NCI-H748 treated with DMSO at 0.1 percent for 48 hours (cell line): ENCODE measurements around the gene HPS3.
"Not testable (repeated sequence)": the region's sequence is repeated elsewhere in the genome, so short reads cannot be mapped to it uniquely, and the experiment has no call there.

Experiments used
- DNase-seq: peaks from one replicate; lab custom pipeline; 2025; lab: John Stamatoyannopoulos, UW

HPS3 gene

DNA sequence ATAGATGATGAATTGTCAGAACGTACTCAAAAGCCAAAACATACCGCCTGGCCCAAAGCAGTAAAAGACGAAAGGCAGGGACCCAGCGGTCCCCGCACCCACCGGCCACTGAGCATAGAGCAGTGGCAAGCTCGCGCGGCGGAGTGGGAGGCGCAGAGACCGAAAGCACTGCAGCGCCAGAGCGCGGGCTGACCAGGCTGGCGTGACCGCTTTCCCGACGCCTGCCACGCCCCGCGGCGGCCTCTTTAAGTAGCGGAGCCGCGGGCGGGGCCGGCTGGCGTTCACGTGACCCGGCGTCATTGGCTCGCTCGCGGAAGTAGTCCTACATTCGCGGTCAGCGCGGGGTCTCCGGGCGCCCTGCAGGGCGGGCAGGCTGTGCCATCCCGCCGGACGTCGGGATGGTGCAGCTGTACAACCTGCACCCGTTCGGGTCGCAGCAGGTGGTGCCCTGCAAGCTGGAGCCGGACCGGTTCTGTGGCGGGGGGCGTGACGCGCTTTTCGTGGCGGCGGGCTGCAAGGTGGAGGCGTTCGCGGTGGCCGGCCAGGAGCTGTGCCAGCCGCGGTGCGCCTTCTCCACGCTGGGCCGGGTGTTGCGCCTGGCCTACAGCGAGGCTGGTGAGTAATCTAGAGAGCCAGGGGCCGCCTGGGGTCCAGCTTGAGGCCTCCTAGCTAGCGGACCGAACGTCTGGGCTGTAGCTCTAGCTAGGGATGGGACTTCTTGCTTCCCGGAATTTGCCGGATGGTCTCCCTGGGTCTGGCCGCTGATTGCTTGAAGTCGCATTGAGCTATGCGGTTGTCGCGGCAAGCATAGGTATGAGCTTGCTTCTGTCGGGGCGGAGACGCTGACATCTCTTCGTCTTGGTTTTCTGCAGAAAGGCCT is at the start of gene HPS3:
Gene HPS3 (plus strand): TSS at position 313 of the 880 bp plus-strand sequence. CDS start 86 bp downstream, at position 399.
- DNase-seq: peak; percentile 73

GRCh38 chr3:149080011-149080698 is 49.3 kb upstream of the HPS3 start:
- no peak for DNase-seq

DNA sequence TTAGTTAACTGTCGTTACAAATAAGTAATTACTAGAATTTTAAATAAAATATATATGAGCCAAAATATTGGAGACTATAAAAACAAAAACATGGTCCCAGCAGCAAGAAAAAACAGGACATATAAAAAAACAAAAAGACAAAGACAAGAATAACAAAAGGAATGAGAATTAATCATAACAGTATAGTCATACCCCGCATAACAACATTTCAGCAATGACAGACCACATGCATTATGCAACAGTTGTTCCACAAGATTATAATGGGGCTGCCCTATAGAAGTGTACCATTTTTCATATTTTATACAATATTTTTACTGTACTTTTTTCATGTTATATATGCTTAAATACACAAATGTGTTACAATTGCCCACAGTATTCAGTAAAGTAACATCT is 48.7 kb upstream of the HPS3 start:
- no peak for DNase-seq

GRCh38 chr3:149081772-149082171 is 47.7 kb upstream of the HPS3 start:
- DNase-seq: no peak

DNA sequence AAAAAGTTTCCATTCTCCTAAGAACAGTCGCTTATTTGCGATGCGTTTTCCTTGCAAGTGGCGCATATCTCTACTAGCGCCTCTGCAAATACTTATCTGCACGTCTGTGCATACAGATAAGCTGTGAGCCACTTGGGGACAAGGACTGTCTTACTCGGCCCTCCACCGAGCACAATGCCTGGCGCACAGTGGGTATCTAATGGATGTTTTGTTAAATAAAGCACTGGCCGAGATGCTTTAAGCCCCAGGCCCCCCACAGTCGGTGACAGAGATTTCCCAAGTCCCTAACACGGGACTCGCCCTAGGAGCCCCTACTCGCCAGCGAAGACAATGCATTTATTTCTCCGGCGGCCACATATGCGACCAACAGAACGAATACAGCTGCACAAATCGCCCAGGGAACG is 43.6 kb upstream of the HPS3 start:
- no peak for DNase-seq

- peak; percentile 84 for DNase-seq
These were observed 43.0 kb upstream of the HPS3 start, which contains the start of gene HLTF for GRCh38 chr3:149086232-149086988. Gene HLTF (minus strand): TSS chr3:149086533. CDS start chr3:149086336, 197 bp downstream.

DNA sequence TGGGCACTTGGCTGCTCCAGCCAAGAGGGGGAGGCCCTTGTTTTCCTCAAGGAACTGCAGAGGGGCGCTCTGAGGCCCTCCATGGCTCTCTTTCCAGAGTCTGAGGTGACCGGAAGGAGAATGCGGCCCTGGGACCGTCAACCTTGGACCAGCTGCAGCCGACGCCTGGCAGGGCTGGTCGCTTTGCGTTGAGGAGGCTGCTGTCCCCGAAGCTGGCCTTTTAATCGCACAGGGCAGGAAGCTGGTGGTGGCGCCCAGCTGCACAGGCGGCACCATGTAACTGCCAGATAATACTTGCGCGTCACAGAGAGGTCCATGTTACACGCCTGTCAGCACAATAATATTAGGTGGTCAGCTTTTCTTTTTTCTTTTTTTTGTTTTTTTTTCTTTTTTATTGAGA is 42.2 kb upstream of the HPS3 start:
- no peak for DNase-seq

DNA sequence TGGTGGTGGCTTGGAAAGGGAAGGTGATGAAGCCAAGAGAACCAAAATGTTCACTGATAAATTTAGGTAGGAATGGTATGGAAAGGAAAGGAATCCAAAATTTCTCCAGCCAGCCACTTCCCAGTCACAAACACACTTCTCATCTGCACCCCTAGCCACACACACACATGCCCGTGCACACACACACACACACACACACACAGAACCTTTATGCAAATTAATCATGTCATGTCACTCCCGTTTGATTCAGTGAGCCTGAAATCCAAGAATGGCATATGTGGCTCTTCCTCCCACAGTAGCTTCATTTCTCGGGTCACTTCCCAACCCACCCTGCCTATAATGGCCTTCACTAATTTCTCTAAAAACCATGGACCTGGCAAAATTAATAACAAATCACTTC is 40.0 kb upstream of the HPS3 start:
- no peak for DNase-seq

DNA sequence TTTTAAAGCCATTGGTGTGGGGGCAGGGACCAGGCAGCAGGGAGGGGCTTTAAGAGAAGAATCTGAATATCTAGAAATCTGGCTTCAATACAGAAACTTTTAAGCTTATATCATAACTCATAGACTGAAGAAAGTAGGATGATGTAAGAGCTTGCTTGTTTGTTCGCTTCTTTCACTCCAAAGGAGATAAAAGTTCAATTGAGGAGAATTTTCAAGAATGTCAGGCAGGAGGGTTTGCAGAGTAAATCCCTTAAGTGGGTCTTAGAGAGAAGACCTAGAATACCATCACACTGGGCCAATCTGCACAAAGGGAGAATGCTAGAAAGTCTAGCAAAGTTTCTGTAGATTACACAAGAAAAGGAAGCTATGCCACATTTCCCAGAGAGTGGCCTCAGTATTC is 39.0 kb upstream of the HPS3 start:
- DNase-seq: no peak

GRCh38 chr3:149090907-149091306 is 38.5 kb upstream of the HPS3 start:
- no peak for DNase-seq

- no peak for DNase-seq
These were observed 37.5 kb upstream of the HPS3 start for GRCh38 chr3:149091983-149092382.

DNA sequence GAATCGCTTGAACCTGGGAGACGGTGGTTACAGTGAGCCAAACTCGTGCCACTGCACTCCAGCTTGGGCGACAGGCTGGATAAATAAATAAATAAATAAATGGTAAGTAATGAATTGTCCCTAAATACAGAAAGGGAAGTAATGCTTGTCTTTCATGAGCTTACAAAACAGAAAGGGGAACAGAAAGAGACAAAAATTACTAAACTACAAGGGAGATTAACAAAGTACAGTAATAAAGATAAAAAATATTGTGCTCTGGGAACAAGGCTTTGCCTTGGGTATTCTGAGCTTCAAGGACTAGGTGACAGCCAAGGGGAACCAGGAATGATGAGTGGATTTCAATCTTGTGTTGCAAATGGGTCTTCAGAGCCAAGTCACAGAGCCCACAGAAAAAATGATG is 34.0 kb upstream of the HPS3 start:
- no peak for DNase-seq

DNA sequence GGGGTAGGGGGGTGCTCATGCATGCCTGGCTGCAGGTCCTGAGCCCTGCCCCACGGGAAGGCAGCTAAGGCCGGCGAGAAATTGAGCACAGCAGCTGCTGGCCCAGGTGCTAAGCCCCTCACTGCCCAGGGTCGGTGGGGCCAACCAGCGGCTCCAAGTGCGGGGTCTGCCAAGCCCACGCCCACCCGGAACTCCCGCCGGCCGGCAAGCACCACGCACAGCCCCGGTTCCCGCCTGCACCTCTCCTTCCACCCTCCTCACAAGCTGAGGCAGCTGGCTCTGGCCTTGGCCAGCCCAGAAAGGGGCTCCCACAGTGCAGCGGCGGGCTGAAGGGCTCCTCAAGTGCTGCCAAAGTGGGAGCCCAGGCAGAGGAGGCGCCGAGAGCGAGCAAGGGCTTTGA is 31.5 kb upstream of the HPS3 start:
- not testable (repeated sequence) for DNase-seq

GRCh38 chr3:149101154-149101553 is 28.3 kb upstream of the HPS3 start:
- DNase-seq: no peak

DNA sequence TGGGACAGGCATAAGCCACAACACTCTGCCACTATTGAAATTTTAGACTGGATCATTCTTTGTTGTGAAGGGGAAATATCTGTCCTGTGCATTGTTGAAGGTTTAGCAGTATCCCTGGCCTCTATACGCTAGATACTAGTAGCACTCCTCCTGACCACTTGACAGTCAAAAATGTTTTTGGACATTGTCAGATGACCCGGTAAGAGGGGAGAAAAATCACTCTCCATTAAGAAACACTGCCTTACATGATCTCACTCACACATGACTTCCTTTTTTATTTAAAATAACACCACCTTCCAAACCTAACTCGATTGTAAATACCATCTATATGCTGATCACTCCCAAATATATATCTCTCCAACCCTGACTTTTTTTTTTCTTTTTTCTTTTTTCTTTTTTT is 27.8 kb upstream of the HPS3 start:
- no peak for DNase-seq

- DNase-seq: no peak
These were observed 25.0 kb upstream of the HPS3 start for GRCh38 chr3:149104484-149104883.

- DNase-seq: no peak
These were observed 15.0 kb upstream of the HPS3 start for GRCh38 chr3:149114458-149114857.

GRCh38 chr3:149115114-149115513 is 14.3 kb upstream of the HPS3 start:
- DNase-seq: no peak

DNA sequence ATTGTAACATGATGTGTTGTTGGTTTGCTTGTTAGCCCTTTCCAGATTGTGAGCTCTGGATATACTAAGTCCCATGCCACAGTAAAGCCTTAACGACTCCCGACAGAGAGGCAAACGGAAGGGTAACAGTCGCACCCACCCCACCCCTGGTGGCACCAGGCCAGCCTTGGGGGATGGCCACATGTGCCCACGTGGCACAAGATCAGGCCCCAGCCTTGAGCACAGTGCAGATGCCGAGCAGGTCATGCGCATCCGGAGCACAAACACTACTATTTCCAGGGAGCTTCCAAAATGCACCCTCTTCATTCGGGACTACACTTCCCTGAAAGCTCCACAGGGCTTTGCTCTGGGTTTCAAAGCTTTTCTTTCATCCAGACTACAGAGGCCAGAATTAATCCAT is 10.7 kb upstream of the HPS3 start:
- no peak for DNase-seq

DNA sequence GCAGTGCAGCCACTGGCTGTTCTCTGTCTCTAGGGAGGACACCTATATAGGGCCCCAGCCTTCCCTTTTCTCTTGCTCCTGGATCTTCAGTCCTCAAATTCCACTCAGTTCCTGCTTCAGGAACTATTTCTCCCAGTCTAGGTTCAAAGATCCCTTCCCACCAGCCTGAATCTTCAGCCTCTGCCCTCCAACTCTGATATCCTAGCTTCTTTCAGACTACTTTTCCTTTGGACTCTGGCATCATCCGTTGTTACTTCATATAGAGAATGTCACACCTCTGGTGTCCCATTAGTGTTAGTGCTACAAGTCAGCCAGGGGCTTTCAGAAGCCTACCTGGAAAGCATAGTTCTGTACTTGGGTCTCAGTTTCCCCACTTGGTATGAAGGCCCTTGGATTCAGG is 10.0 kb upstream of the HPS3 start:
- DNase-seq: no peak

DNA sequence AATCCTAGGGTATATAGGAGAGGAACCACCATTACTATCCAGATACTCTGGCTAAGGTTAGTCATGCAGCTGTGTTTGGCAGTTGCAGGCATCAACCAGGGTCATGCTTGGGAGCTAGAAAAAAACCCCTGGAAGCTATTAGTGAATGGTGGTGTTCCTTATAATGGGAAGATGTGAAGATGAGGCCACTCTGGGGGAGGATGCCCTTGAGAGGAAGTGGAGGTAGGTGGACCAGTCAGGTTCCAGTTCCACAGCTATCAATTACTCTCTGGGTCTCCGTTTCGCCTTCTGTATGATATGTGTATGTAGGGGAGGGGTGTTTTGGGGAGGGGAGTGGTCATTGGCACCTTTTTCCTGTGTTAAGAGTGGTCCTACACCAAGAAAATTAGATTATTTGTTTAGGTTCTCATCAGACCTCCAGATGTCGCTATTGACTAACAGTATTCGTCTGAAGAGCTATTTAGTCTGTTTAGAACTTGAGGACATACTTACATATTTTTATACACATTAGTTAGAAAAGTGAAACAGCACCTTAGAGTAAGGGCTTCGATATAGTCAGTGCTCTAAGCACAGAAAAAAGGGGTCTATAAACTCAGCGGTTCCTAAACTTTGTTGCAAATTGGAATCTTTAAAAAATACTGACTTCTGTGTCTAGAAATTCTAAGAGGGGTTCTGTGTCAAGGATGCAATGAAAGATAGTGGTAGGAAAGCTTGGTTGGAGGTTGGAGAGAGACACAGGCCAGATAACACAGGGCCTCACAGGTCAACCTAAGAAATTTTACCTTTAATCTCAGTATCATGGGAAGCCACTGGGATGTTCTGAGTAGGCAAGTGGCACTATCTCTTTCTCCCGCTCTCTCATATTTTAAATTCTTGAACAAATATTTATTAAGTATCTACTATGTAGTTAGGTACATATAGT is 9.1 kb upstream of the HPS3 start:
- peak; percentile 26 for DNase-seq
